ENCODE measurements around the gene CDH13. TPM values are rescaled to one million over a fixed set of nuclear protein-coding genes. Genes with fewer than 3 reads are reported as not detected.

Gene CDH13
- total RNA-seq, 1 donor from 2014 or later, result not detected

GRCh38 chr16:82855471-82855870 lies 228.7 kb downstream of the CDH13 start:
- ChIA-PET CTCF (no interaction called here), POLR2A (no interaction called here)
- TF ChIP-seq, protein P1, sequence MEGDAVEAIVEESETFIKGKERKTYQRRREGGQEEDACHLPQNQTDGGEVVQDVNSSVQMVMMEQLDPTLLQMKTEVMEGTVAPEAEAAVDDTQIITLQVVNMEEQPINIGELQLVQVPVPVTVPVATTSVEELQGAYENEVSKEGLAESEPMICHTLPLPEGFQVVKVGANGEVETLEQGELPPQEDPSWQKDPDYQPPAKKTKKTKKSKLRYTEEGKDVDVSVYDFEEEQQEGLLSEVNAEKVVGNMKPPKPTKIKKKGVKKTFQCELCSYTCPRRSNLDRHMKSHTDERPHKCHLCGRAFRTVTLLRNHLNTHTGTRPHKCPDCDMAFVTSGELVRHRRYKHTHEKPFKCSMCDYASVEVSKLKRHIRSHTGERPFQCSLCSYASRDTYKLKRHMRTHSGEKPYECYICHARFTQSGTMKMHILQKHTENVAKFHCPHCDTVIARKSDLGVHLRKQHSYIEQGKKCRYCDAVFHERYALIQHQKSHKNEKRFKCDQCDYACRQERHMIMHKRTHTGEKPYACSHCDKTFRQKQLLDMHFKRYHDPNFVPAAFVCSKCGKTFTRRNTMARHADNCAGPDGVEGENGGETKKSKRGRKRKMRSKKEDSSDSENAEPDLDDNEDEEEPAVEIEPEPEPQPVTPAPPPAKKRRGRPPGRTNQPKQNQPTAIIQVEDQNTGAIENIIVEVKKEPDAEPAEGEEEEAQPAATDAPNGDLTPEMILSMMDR (IDR thresholded peaks at IDR 0.05), result no peak
- H3K9me3 Mint-ChIP-seq, result no peaks in the 10 kb centered on the region
- no peaks in the 10 kb centered on the region for H3K4me1 Mint-ChIP-seq
- H3K36me3 Mint-ChIP-seq (ENCODE audit: low read depth), result no peaks in the 10 kb centered on the region
- H3K27ac Mint-ChIP-seq, result no peak overlapping the region
- no peaks in the 10 kb centered on the region for H3K27me3 Mint-ChIP-seq
- intact Hi-C loops (cut with micrococcal nuclease), result no loop called here
- no peak overlapping the region for H3K4me3 Mint-ChIP-seq
- DNase-seq, result no peak
- ATAC-seq (ENCODE audit: low read depth), result no peak

DNA sequence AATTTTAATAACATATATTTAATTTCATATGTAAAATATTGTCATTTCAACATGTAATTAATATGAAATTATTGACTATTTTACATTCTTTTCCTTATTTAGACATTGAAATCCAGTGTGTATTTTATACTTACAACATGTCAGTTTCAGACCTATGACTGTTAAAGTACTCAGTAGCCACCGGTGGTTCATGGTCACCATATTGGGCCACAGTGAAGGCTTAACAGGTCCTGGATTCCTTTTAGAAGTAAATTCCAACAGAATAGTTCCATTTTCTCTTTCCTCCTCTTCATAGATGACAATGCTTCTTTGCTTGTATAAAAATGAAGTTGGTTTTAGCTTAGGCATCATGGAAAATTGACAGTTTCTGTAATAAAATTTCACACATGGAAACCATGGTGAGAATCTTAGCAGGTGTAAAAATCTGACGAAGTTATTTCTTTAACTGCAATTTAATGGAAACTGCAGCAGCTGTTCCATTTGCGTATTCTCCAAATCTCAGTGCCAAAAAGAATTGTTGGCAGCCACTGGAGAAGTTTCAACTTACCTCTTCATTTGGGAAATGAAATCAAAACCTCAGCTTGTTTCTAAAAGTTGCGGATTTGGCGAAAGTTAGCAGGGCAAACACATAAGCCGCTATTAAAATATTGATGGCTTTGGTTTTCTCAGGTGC lies 231.1 kb downstream of the CDH13 start:
- Mint-ChIP-seq H3K36me3 (ENCODE audit: low read depth) (no peaks in the 10 kb centered on the region), H3K4me1 (no peaks in the 10 kb centered on the region), H3K4me3 (no peak overlapping the region), H3K27ac (no peak overlapping the region), H3K9me3 (no peaks in the 10 kb centered on the region), H3K27me3 (no peaks in the 10 kb centered on the region)
- ATAC-seq (ENCODE audit: low read depth), result no peak
- ChIA-PET CTCF (no interaction called here), POLR2A (no interaction called here)
- no peak for DNase-seq
- TF ChIP-seq, protein P1 (IDR thresholded peaks at IDR 0.05), result no peak
- intact Hi-C loops (cut with micrococcal nuclease), result no loop called here

DNA sequence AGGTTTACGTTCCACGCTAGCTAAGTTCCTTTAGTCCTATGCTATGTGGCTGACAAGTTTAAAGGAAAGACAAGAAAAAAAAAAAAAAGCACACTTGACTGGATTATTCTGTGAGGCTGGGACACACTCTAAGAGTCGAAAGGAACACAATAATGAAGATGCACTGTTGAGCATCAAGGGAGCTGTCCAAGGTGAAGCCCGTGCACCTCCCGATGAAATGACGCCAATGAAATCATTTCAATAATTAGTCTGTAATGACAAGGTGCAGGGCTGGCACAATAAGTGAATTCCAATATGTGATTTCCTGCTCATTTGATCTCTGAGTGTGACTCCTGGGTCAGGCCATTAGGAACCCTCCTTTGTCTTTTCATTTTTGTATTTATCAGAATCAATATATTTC lies 232.9 kb downstream of the CDH13 start:
- no peak overlapping the region for H3K27ac Mint-ChIP-seq
- no peak overlapping the region for H3K4me3 Mint-ChIP-seq
- DNase-seq, result no peak
- H3K9me3 Mint-ChIP-seq, result no peaks in the 10 kb centered on the region
- no peak for ATAC-seq (ENCODE audit: low read depth)
- ChIA-PET POLR2A (interaction anchor here (0.5 kb wide), 1 partner anchor 82 kb away, joined by 4 read pairs; no protein-coding TSS in a partner anchor), CTCF (no interaction called here)
- TF ChIP-seq, protein P1 (IDR thresholded peaks at IDR 0.05), result no peak
- intact Hi-C loops (cut with micrococcal nuclease), result no loop called here
- no peaks in the 10 kb centered on the region for H3K36me3 Mint-ChIP-seq (ENCODE audit: low read depth)
- H3K4me1 Mint-ChIP-seq, result no peaks in the 10 kb centered on the region
- H3K27me3 Mint-ChIP-seq, result no peaks in the 10 kb centered on the region

GRCh38 chr16:82860071-82860470 lies 233.3 kb downstream of the CDH13 start:
- POLR2A ChIA-PET, result no interaction called here
- H3K4me1 Mint-ChIP-seq, result no peaks in the 10 kb centered on the region
- no peak for ATAC-seq (ENCODE audit: low read depth)
- TF ChIP-seq, protein P1 (IDR thresholded peaks at IDR 0.05), result no peak
- H3K27ac Mint-ChIP-seq, result no peak overlapping the region
- CTCF ChIA-PET, result no interaction called here
- H3K9me3 Mint-ChIP-seq, result peaks cover 2% of the 10 kb centered on the region
- no peaks in the 10 kb centered on the region for H3K27me3 Mint-ChIP-seq
- no peak for DNase-seq
- H3K36me3 Mint-ChIP-seq (ENCODE audit: low read depth), result no peaks in the 10 kb centered on the region
- intact Hi-C loops (cut with micrococcal nuclease), result no loop called here
- H3K4me3 Mint-ChIP-seq, result no peak overlapping the region

GRCh38 chr16:82862057-82862456 lies 235.3 kb downstream of the CDH13 start:
- intact Hi-C loops (cut with micrococcal nuclease), result no loop called here
- Mint-ChIP-seq H3K4me1 (no peaks in the 10 kb centered on the region), H3K4me3 (no peak overlapping the region), H3K36me3 (ENCODE audit: low read depth) (no peaks in the 10 kb centered on the region), H3K9me3 (peaks cover 11% of the 10 kb centered on the region), H3K27ac (no peak overlapping the region), H3K27me3 (no peaks in the 10 kb centered on the region)
- CTCF ChIA-PET, result interaction anchor here (0.7 kb wide), 1 partner anchor 18 kb away, joined by 3 read pairs; no protein-coding TSS in a partner anchor
- DNase-seq, result no peak
- ATAC-seq (ENCODE audit: low read depth), result no peak
- POLR2A ChIA-PET, result no interaction called here
- TF ChIP-seq, protein P1 (IDR thresholded peaks at IDR 0.05), result no peak

Data from activated B cell treated with CpG ODN at 0.5 μM for 24 hours (primary cell).